NCI-H460 (cell line): ENCODE data around the gene ATP6V1G2. TPM values are rescaled to one million over a fixed set of nuclear protein-coding genes. Genes with fewer than 3 reads are reported as not detected.

Experiments
- small RNA-seq, 2 experiments: library from RNA; depleted of rRNA; stranded (forward); fragments of <200 nt; gene quantifications; one replicate each; pipeline ENCODE3, GENCODE V24; 2014
- total RNA-seq: library from RNA; depleted of rRNA; stranded (reverse); fragments of >200 nt; shearing (Covaris generic); gene quantifications from 2 replicates; pipeline ENCODE4 v1.2.3, GENCODE V29; 2014; rRNA removed

Gene ATP6V1G2
- total RNA-seq, 1 experiment from 2014 or later = 0.27 TPM

Small RNAs within 50 kb of the gene (small RNA-seq; reads per million reads assigned to genes)
- gene AL663061.1 (0 reads per million in 2 experiments), gene RF00019 (0 reads per million in 2 experiments), gene SNORD117 (51.0 to 234 reads per million in 2 experiments), gene SNORD84 (0 reads per million in 2 experiments)

Other genes with a start within 250 kb of the ATP6V1G2 start
- 125 and 133 TPM in 2 replicates for gene HLA-B, start 189.4 kb downstream of the ATP6V1G2 start, total RNA-seq
- gene MICA, start 143.0 kb downstream of the ATP6V1G2 start, total RNA-seq = 13.7 and 15.2 TPM in 2 replicates
- 6.5 and 6.8 TPM in 2 replicates for gene MICB, start 48.5 kb downstream of the ATP6V1G2 start, total RNA-seq
- not detected in 2 replicates for gene MCCD1, start 17.6 kb downstream of the ATP6V1G2 start, total RNA-seq
- gene DDX39B, start 4.6 kb downstream of the ATP6V1G2 start, total RNA-seq = 488 and 493 TPM in 2 replicates
- gene NFKBIL1, start 1.0 kb upstream of the ATP6V1G2 start, total RNA-seq = 20.5 and 20.6 TPM in 2 replicates
- not detected in 2 replicates for gene LTA, start 25.7 kb upstream of the ATP6V1G2 start, total RNA-seq
- gene TNF, start 29.0 kb upstream of the ATP6V1G2 start, total RNA-seq = not detected in 2 replicates
- gene LTB, start 35.8 kb upstream of the ATP6V1G2 start, total RNA-seq = not detected in 2 replicates
- gene LST1, start 39.7 kb upstream of the ATP6V1G2 start, total RNA-seq = not detected in 2 replicates
- not detected in 2 replicates for gene NCR3, start 46.4 kb upstream of the ATP6V1G2 start, total RNA-seq
- gene AIF1, start 68.6 kb upstream of the ATP6V1G2 start, total RNA-seq = not detected in 2 replicates
- gene PRRC2A, start 74.1 kb upstream of the ATP6V1G2 start, total RNA-seq = 68.9 and 72.2 TPM in 2 replicates
- 113 and 133 TPM in 2 replicates for gene BAG6, start 106.1 kb upstream of the ATP6V1G2 start, total RNA-seq
- 2.4 and 2.8 TPM in 2 replicates for gene APOM, start 109.3 kb upstream of the ATP6V1G2 start, total RNA-seq
- gene C6orf47, start 114.2 kb upstream of the ATP6V1G2 start, total RNA-seq = 10.1 and 10.9 TPM in 2 replicates
- 11.6 and 11.7 TPM in 2 replicates for gene GPANK1, start 118.4 kb upstream of the ATP6V1G2 start, total RNA-seq
- gene CSNK2B, start 119.5 kb upstream of the ATP6V1G2 start, total RNA-seq = 110 and 131 TPM in 2 replicates
- gene LY6G5B, start 123.4 kb upstream of the ATP6V1G2 start, total RNA-seq = 1.9 and 2.8 TPM in 2 replicates
- 0.95 and 1.3 TPM in 2 replicates for gene LY6G5C, start 134.5 kb upstream of the ATP6V1G2 start, total RNA-seq
- gene ABHD16A, start 156.7 kb upstream of the ATP6V1G2 start, total RNA-seq = 40.5 and 55.7 TPM in 2 replicates
- not detected in 2 replicates for gene LY6G6F, start 160.3 kb upstream of the ATP6V1G2 start, total RNA-seq
- gene LY6G6D, start 168.7 kb upstream of the ATP6V1G2 start, total RNA-seq = not detected in 2 replicates
- gene LY6G6C, start 175.1 kb upstream of the ATP6V1G2 start, total RNA-seq = not detected in 2 replicates
- gene MPIG6B, start 176.8 kb upstream of the ATP6V1G2 start, total RNA-seq = not detected in 2 replicates
- gene DDAH2, start 182.7 kb upstream of the ATP6V1G2 start, total RNA-seq = 16.4 and 19.1 TPM in 2 replicates
- gene CLIC1, start 189.9 kb upstream of the ATP6V1G2 start, total RNA-seq = 376 and 448 TPM in 2 replicates
- gene MSH5, start 193.4 kb upstream of the ATP6V1G2 start, total RNA-seq = 18.6 and 19.8 TPM in 2 replicates
- gene SAPCD1, start 216.0 kb upstream of the ATP6V1G2 start, total RNA-seq = 2.8 and 4.7 TPM in 2 replicates
- gene VWA7, start 230.7 kb upstream of the ATP6V1G2 start, total RNA-seq = 0.47 and 0.81 TPM in 2 replicates
- gene VARS1, start 249.1 kb upstream of the ATP6V1G2 start, total RNA-seq = 42.1 and 46.7 TPM in 2 replicates